ENCODE results near the gene CREB5.

Gene CREB5

DNA sequence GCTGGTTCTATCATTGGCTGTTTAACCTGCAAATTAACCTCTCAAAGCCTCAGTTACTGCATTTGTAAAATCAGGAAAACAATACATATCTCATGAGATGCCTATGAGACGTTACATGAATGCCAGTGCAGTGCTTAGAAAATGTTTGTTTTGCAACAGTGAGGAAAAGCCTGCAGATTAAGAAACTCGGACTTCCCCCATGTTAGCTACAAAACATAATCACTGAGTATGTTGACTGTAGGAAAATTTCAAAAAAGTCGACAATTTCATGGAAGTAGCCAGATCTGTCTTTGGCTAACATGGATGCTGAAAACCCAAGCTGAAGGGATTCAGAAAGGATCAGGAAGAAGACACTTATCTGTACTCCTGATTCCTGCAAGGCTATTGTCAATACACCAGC is 424.4 kb downstream of the CREB5 start:
- no peak for DNase-seq

DNA sequence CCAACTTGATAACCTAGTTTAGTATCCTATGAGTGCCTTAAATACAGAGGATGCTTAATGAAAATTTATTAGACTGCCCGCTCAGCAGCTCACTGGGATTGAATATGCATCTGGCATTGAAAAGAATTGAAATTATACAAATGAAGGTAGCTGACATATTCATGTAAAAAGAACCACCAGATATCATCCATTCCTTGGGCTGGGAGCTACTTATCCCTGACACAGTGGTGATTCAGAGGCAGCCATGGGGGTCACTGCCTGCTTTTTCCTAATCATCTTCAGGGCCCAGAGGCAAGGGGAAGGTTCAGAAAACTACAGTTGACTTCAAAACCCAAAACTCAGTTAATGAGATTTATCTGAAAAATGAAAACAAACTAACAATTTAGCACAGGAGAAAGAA is 424.9 kb downstream of the CREB5 start:
- DNase-seq, result no peak

DNA sequence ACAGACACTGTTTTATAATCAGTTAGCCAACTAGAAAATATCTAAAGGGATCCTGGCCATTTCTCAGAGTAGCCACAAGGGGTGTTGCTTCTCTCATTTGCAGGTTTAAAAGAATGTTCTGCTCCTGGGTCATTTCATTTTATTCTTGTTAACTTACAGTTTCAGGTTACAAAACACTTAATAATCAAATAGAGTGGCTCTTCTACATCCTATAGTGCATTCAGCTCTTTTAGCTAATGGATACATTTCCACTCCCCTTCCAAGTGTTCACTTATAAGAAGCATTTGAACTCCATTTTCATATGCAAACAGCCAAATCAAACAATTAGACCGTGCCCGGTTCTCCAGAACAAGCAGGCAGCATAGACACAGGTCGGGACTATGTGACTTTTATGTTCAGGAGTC is 428.3 kb downstream of the CREB5 start:
- DNase-seq, result peak; percentile 90

DNA sequence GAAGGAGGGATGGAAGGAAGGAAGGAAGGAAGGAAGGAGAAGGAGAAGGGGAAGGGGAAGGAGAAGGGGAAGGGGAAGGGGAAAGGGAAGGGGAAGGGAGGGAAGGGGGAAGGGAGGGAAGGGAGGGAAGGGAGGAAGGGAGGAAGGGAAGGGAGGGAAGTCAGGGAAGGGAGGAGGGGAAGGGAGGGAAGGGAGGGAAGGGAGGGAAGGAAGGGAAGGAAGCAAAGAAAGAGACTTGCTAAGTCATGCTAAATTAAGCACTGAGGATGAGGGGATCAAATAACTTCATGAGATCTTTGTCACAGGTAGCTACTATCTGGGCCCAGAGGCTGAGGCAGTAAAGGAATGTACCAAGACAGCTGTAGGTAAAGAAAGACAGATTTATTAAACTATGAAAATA is 429.4 kb downstream of the CREB5 start:
- no peak for DNase-seq

DNA sequence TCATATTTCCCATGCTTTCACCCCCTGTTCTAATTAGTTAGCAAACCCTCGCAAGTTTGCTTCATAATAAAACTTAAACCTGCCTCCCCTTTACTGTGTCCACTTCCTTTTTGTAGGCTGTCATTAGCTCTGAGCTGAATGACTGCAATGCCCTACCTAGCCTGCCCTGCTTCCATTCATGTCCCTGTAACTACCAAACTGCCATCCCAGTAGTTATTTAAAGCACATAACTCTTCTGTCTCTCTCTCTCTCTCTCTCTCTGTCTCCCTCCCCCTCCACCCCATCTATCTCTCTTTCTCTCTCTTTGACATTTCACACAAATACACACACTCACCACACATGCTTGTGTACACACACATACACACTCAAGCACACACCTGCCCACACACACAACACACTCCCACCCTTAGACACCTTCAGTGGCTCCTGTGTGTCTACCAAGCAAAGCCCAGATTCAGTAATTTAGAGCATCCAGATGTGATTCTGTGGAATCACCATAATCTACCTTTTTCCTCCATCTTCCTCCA is 430.5 kb downstream of the CREB5 start:
- DNase-seq, result no peak

DNA sequence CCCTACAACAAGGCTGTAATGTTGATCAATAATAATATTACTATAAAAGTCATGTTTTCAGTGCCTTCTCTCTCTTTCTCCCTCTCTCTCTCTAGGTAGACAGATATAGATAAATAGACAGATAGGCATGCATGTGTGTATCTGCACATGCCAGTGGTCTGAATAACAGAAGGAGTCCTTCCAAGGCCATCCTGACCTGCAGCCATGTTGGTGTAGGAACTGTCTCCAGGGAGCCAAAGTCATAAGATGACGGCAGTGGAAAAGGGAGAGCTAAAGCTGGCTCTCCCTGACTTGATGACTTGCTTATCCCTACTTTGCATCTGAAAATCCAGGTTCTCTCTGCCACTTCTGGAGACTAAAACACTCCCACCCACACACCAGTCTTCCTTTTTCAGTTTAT is 432.8 kb downstream of the CREB5 start:
- DNase-seq, result no peak

DNA sequence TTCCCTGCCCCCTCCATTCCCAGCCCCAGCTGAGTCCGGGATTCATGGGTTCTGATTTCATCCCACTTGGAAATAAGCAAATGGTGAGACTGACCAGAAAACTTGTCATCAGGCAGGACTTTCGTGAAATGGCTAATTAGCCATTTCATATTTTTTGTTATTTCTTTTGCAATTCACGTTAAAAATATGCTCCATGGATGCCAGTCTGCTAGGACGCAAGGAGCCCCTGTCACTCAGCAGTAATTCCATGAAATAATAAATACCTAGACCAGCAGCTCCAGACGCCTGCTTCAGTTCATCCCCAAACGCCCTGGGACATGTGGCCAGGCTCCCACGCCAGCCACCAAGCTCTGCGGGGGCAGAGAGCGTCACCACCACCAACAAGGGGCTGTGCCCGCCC is 434.9 kb downstream of the CREB5 start:
- DNase-seq, result no peak

DNA sequence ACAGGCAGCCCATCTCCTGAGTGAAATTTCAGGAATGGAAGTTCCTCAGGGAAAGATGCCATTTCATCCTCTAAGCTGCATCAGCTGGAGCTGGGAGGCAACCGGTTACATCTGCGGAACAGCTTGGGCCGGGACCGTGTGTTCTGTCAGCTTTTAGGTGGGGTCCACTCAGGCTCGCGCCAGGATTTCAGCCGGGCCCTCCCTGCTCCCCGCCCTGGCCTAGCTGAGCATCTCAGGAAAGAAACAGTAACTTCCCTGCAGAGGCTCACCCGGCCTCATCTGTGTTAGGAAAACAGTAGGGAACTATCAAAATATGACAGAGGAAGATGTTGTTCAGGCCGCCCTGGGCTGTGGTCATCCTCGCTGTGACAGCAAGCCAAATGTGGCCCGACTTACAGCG is 435.4 kb downstream of the CREB5 start:
- no peak for DNase-seq

DNA sequence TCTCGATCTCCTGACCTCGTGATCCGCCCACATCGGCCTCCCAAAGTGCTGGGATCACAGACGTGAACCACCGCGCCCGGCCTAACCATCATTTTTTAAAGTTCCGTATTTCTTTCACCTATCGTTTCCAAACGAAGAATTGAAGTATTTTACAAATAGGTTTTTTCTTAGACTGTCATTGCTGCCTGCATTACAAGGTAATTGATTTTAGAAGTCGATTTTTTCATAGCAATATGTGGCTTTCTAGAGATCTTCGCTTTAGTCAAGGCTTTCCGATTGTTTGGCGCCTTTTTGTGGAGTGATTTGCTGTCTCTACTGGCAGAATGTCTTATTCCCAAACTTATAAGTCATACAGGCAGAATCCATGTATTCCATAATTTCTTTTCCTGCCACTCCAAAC is 436.6 kb downstream of the CREB5 start:
- no peak for DNase-seq

DNA sequence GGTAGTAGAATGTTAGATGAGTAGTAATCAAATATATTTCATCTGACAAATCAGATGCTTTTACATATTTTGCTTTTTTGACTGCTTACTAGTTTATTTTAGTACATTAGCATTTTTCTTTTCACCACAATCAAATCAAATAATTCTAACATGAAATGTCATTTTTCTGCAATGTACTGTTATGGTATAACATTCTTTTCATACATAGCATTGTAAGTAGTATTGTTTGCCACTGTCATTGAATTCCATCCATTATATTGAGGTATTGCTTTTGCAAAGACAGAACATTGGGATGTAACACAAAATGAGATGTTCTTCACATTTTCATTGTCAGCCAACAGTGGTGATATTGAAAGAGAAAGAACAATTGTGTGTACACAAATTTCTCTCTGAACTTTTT is 438.4 kb downstream of the CREB5 start:
- no peak for DNase-seq

DNA sequence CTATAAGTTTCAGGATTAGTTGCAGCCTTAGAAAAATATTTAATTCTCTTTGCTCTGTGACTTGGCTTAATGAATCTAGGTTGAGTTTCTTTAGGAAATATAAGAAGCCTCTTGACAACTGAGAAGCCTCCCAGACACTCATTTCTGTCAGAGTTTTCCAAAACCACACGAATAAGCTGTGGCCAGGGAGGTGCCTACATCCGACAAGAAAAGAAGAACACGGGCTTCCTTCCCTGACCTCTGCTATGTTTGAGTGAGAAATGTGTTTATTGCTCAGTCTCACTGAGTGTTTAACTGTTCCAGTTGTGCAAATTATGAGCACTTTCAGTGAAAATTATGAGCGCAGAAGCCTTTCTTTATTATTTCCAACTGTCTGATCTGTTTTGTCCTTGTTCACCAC is 440.8 kb downstream of the CREB5 start:
- no peak for DNase-seq

DNA sequence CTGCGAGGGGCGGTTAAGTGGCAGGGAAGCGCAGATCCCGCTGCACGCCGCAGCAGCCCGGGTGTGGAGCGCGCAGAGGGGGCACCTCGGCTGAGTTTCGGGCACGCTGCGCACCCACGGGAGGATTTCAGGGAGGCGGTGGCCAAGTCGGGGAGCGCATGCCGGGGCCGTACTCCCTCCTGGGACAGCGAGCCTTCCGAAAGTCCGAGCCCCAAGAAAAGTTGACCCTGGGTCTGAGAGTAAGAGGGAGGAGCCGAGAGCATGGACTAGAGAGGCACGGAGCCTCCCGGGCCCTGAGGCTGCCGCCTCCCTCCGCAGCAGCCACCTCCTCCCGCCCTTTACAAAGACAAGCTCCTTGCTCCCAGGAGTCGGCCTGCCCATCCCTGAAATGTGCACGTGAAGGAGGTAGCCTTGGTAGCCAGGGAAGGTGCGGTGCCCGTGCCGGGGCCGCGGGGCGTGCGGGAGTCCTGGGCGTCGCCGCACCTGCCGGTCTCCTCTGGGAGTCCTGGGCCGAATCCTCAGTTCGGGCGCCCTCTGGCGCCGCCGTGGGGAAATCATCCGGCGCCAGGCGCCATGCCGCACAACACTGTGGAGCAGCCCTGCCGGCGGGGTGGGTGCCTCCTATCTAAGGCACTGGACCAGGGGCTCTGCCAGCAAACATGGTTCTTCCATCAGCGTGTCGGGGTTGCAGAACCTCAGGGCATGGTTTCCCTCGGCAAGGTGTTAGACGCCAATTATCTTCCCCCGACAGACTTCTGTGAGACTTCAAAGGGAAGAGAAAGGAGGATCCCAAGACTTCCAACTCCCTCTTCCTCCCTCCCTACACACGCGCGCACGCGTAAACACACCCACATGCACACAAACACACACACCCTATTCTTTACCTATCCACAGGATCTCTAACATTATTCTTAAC is 441.8 kb downstream of the CREB5 start:
- DNase-seq, result peak; percentile 66

DNA sequence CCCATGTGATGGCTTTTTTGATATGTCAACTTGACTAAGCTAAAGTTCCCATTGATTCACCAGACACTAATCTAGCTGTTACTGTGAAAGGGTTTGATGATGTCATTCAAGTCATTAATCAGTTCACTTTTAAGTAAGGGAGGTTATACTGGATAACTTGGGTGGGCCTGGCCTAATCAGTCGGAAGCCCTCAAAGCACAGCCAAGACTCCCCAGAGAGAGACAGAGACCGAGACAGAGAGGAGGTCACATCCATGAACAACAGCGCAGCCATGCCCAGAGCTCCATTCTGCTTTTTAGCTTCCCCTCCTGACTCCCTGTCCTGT is 442.4 kb downstream of the CREB5 start:
- no peak for DNase-seq

DNA sequence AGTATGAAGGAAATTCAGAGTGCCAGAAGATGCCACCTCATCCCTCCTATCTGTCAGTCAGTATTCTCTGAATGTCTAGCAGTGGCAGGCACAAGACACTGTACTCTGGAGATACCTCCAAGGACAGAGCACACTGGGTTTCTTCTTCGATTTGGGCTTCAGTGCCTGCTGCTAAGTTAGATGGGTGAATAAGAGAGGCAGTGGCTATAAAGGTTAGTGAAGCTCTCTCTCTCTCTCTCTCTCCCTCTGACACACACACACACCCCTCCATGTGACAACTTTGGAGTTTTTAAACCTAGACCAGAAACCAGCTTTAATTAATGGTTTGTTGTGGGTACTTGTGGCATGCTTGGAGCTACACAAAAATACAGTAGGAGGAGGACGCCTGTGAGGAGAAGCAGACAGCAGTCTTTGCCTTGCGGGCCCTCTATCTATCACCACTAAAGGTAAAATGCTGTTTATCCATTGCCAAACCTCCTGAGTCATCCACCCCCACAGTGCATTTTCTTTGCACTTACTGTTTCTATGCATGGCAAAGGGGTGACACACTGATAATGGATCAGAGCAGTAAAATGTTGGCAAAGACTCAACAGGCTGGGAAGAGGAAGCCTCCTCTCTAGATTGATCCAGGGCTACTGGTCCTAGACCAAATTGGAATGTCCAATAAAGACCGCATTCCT is 443.4 kb downstream of the CREB5 start:
- no peak for DNase-seq

DNA sequence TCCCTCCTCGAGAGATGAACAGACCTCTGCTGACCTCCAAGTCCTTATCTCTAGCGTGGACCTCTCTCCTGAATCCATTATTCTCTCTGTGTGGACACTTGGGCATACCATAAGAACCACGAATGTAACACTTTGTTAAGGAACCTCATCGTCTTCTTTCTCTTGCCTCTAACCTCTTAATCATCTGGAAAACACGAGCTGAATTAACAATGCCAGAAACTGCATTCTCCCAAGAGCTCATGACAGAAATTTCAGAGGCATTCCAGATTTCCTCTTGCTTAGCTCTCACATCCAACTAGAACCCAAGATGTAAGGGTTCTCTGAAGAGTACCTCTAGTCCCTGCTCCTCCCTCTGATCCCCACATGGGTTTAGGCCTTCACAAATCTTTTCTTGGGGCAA is 444.3 kb downstream of the CREB5 start:
- DNase-seq, result no peak

DNA sequence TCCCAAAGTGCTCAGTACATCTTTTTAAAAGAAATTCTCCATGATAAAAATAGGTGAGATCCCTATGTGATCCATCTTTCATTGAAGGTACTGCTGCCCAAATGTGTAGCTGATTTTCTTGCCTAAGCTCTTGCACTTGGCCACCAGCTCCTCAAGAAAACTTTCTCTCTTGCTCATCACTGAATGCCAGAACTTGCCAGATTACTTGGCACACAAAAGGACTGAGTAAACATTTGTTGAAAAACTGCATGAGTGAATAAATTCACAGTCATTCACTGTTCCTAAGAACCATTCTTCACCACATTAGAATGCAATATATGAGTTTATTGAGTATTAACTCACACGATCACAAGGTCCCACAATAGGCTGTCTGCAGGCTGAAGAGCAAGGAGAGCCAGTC is 445.9 kb downstream of the CREB5 start:
- no peak for DNase-seq

DNA sequence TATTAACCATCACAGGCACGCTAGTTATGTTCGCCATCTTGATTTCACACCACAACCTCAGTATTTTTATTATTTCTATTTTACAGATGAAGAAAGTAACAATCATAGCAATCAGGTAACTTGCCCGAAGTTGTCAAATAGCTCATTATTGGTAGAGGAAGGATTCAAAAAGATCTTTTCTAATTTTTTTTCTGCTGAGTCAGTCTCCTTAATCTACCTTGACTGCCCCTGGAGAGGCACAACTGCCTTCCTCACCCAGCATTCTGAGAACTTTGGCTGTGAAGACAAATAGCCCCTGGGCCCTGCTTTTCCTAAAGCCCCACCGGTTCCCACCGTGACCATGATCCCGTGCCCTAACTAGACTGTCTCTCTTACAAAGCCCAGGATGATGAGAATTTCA is 446.6 kb downstream of the CREB5 start:
- DNase-seq, result no peak

DNA sequence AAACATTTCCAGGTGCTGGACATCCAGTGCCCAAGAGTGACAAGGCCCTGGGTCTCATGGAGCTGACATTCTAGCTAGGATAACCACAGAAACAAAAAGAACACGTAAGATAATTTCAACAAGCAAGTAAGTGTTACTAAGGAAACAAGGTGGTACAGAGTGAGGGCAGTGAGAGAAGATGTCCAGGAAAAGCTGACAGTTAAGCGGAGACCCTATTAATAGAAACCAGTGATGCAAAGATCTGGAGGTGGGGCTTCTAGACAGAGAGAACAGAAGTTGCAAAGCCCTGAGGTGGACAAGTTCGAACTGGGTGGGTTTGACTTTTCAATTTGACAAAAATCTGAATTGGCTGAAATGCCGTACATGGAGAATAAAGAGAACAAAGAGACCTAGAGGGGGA is 449.5 kb downstream of the CREB5 start:
- DNase-seq, result no peak

DNA sequence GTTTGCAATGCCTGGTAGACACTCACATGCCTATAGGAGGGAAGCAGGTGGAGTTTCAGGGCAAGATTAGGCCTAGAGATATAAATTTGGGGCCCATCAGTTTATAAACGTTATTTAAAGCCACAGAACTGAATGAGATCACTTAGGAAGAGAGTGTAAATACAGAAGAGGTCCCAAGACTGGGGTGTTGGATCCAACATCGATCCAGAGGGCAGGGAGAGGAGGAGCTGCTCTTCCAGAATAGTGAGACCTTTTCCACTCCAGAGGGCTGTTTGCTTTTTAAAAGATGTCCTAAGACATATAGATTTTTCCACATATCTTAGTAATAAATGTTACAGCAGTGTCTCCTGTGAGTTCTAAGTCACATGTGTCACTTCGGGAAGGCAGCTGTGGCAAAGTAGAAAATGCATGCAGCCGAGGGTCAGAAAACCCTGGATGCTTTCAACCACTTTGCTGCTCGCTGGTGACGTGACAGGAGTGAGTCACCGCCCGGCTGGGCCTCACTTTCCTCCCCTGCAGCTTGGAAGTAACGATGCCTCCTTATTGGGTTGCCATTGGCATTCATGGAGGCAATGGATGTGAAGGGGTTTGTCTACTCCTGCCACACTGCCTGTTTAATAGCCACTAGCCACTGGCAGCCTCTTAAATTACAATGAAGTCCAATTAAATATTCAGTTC is 450.4 kb downstream of the CREB5 start:
- no peak for DNase-seq

DNA sequence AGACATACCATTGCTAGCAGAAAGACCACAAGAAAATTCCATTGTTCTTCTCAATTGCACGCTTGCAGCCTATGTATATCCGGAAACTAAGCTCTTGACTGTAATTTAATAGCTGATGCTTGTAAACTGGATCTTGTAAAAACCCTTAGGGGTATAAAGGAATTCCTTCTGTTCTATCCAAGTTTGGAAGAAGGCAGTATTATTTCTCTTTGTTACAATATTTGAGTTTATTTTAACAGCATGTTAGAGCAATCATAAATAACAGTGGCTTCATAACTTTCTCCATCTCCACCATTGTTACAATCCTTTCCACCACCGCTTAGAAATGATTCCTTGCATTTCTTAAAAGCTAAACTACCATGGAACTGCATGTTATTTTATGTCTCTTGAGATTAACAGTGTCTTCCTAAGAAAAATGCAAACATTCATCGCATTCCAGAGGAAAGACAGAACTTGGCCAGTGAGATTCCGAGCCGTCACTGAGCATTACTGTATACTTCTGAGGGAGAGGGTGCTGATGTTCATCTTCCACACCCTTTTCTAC is 453.4 kb downstream of the CREB5 start:
- no peak for DNase-seq

DNA sequence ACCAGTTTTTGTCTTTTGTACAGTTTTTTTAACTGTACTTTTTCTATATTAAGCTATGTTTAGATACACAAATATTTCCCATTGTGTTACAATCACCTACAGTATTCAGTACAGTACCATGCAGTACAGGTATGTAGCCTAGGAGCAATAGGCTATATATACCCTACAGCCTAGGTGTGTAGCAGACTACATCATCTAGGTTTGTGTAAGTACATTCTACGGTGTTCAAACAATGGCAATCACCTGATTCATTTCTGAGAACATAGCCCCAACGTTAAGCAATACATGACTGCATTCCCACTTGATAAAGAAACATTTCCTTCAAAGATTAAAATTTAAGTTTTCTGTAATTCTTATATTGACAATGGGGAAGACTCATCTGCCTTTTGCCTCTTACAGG is 456.4 kb downstream of the CREB5 start:
- no peak for DNase-seq

DNA sequence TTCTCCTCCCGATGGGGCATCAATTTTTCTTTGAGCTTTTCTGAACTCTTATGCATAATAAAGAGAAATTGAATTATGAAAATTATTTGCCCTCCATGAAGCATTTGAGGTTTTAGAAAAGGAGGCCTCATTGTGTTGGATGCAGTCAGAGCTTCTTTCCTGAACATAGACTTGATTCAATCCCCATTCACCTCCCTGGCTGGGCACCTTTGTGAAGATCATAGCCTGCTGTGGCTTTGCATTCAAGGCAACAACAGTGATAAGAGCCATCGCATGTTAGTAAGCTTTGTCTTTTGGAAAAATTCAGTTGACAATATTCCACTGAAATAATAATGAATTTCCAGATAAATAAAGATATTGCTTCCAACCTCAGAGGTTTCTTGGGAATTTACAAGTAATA is 458.8 kb downstream of the CREB5 start:
- DNase-seq, result no peak

DNA sequence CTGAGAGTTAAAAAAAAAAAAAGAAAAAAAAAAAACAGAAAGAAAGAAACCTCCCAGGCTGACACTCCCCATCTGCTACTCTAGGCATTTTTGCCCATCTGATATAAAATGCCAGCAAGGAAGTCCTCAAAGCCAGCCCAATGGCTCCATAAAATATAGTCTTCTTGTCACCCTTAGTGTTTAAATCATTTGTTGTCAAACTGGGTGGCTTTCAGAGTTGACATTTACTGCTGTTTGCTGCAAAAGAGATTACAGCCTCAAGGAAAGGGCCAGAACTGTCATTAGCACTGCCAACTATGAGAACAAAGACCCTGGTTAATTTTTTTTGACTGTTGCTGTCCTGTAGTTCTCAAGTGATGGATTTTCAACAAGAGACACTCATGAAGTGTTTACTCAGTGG is 459.3 kb downstream of the CREB5 start:
- no peak for DNase-seq

DNA sequence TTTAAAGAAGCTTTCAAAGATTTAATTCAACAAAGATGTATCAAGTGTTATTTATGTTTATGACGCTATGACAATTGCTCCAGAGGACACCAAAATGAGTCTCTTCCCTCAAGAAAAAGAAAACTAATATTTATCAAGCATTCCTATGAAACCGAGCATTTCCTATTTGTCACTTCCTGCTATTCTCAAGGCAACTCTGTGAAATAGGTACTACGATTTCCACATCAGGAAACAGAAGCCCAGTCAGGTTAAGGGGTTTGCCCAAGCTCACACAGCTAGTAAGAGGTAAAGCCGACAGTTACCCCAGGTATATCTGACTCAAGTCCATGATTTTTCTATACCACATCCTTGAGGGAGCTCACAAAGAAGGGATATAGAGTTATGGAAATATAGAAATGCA is 459.9 kb downstream of the CREB5 start:
- DNase-seq, result no peak
